PC-9 (cell line): ENCODE measurements around the gene HSFX4. TPM values are rescaled to one million over a fixed set of nuclear protein-coding genes. Genes with fewer than 3 reads are reported as not detected.
"Not testable (repeated sequence)": the region's sequence is repeated elsewhere in the genome, so short reads cannot be mapped to it uniquely, and the experiment has no call there.

Experiments used
- BruUV-seq: library from RNA; stranded (reverse); fragments of 400-500 nt; replicated peaks from 2 replicates; lab custom pipeline; 2021; lab: Mats Ljungman, UMichigan
- CTCF ChIA-PET: fragments of 300-600 bp; sonication (Branson Sonifier 250); formaldehyde crosslinking; loops from one replicate; lab custom pipeline; 2022; ENCODE audit warnings: antibody characterized with exemption; lab: Charles Lee
- POLR2A ChIA-PET: fragments of 300-600 bp; sonication (Branson Sonifier 250); formaldehyde crosslinking; loops from one replicate; lab custom pipeline; 2022; ENCODE audit warnings: antibody characterized with exemption; ENCODE audit not compliant: unreplicated experiment; lab: Charles Lee
- DNase-seq, 2 experiments: peaks; one replicate each; pipeline versions ENCODE4 v3.0.0 to v3.0.0-alpha.2; 2015 to 2022; ENCODE audit warnings: mixed read lengths in 1 of 2
- H2AFZ ChIP-seq: fragments of 200-600 bp; sonication (generic); 2 replicates; pipeline ENCODE4 v1.8.1; 2017; ENCODE audit warnings: antibody characterized with exemption
- H3F3A ChIP-seq: fragments of 200-600 bp; sonication (generic); 2 replicates; pipeline ENCODE4 v1.8.1; 2017; ENCODE audit warnings: antibody characterized with exemption, mild to moderate bottlenecking, low read depth; ENCODE audit not compliant: insufficient read depth
- H3K27ac ChIP-seq: fragments of 200-600 bp; sonication (generic); 2 replicates; pipeline ENCODE4 v1.6.1; 2016; ENCODE audit warnings: mixed run types
- H3K27me3 ChIP-seq: fragments of 200-600 bp; sonication (generic); 2 replicates; pipeline ENCODE4 v1.6.1; 2016; ENCODE audit warnings: low read depth, mixed run types; ENCODE audit not compliant: insufficient read depth
- H3K36me3 ChIP-seq: fragments of 200-600 bp; sonication (generic); 2 replicates; pipeline ENCODE4 v1.6.1; 2016; ENCODE audit warnings: low read depth, mixed run types
- H3K4me1 ChIP-seq: fragments of 200-600 bp; sonication (generic); replicated peaks from 2 replicates; pipeline ENCODE4 v1.6.1; 2016; ENCODE audit warnings: mixed run types; ENCODE audit not compliant: insufficient read depth
- H3K4me2 ChIP-seq: fragments of 200-600 bp; sonication (generic); 2 replicates; pipeline ENCODE4 v1.6.1; 2017; ENCODE audit warnings: mixed run types
- H3K4me3 ChIP-seq: fragments of 200-600 bp; sonication (generic); 2 replicates; pipeline ENCODE4 v1.6.1; 2016; ENCODE audit warnings: mixed run types
- H3K79me2 ChIP-seq: fragments of 200-600 bp; sonication (generic); 2 replicates; pipeline ENCODE4 v1.6.1; 2017; ENCODE audit warnings: low read depth, mixed run types
- H3K9me2 ChIP-seq: fragments of 200-600 bp; sonication (generic); 2 replicates; pipeline ENCODE4 v1.8.1; 2017; ENCODE audit warnings: mild to moderate bottlenecking; ENCODE audit not compliant: insufficient read depth
- H3K9me3 ChIP-seq: fragments of 200-600 bp; sonication (generic); 2 replicates; pipeline ENCODE4 v1.8.1; 2016; ENCODE audit warnings: low read depth; ENCODE audit not compliant: insufficient read depth
- H4K20me1 ChIP-seq: fragments of 200-600 bp; sonication (generic); 2 replicates; pipeline ENCODE4 v1.8.1; 2017; ENCODE audit not compliant: insufficient read depth
- CTCF ChIP-seq: fragments of 200-600 bp; sonication (generic); conservative IDR thresholded peaks from 2 replicates; pipeline ENCODE4 v1.6.1; 2017; ENCODE audit warnings: mixed run types, antibody characterized with exemption, mild to moderate bottlenecking, moderate library complexity
- EZH2 ChIP-seq: fragments of 200-600 bp; sonication (generic); IDR thresholded peaks from 2 replicates; pipeline ENCODE4 v1.8.0; 2017; ENCODE audit warnings: antibody characterized with exemption, low read depth
- intact Hi-C: fragments of 100-400 bp; cut with micrococcal nuclease; formaldehyde crosslinking; loops from one replicate; pipeline ENCODE4 v1.10.0; 2022; ENCODE audit not compliant: unreplicated experiment
- total RNA-seq: library from RNA; stranded (reverse); gene quantifications from 2 replicates; pipeline ENCODE4 v1.2.3, GENCODE V29; 2021

The HSFX4 gene
- total RNA-seq, 1 experiment from 2014 or later = not detected

DNA sequence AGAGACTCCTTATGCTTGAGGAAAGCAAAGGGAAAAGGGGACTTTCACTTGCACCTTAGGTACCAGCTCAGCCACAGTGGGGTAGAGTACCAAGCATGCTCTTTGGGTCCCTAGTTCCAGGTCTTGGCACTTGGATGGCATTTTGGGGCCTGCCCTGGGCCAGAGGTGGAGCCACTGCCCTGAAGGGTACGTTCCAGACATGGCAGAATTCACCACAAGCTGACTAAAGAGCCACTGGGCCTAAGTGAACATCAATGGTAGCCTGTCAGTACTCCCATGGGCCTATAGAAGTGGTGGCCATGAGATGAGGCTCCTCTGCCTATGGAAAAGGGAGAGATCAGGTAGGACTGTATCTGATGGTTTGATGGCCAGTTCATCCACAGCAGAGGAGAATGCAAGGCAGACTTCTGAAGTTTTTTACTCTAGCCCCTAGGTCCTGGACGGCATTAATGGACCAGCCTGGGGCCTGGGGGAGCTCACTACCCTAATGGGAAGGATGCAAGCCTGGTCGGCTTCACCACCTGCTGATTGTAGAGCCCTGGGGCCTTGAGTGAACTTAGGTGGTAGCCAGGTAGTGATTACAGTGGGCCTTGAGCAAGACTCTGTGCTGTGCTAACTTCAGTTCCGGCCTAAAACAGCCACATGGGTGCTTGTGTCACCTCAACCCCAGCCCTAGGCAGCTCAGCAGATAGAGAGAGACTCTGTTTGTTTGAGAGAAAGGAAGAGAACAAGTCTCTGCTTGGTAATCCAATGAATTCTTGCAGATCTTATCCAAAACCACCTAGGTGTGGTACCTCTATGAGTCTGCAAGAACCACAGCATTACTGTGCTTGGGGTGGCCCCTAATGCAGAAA, 19.8 kb upstream of the HSFX4 start:
- CTCF ChIA-PET = no interaction called here
- POLR2A ChIA-PET = no interaction called here
- BruUV-seq = no TSS peak
- Histone ChIP-seq H3K4me1 (no peaks in the 10 kb centered on the region), H3F3A (peaks cover 3% of the 10 kb centered on the region), H3K9me3 (no peaks in the 10 kb centered on the region), H3K27me3 (no peaks in the 10 kb centered on the region), H3K36me3 (no peaks in the 10 kb centered on the region), H3K79me2 (no peaks in the 10 kb centered on the region), H3K4me3 (no peak overlapping the region), H2AFZ (no peak overlapping the region; the same call in 1 of the 2 replicates), H3K9me2 (no peaks in the 10 kb centered on the region), H3K4me2 (no peak overlapping the region), H3K27ac (no peak overlapping the region), H4K20me1 (no peaks in the 10 kb centered on the region)
- DNase-seq = no peak
- TF ChIP-seq EZH2 (no peak), CTCF (no peak)
- intact Hi-C loops = no loop called here

DNA sequence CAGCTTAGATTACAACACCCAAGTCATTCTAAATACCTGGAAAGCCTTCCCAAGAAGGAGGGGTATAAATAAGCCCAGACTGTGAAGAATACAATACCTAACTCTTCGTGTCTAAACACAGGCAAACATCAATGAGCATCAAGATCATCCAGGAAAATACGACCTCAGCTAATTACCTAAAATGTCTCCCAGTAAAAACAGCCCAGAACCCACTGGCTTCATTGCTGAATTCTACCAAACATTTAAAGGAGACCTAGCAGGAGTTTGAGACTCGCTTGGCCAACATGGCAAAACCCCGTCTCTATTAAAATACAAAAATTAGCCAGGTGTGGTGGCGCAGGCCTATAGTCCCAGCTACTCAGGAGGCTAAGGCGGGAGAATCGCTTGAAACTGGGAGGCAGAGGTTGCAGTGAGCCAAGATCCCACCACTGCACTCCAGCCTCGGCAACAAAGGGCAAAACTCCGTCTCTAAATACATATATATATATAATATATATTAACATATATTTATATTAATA, 19.1 kb upstream of the HSFX4 start:
- no peak for DNase-seq
- no peak overlapping the region; the same call in 1 of the 2 replicates for H2AFZ ChIP-seq
- intact Hi-C loops = no loop called here
- TF ChIP-seq EZH2 = no peak
- no peak for TF ChIP-seq CTCF
- H3K4me1 ChIP-seq = no peaks in the 10 kb centered on the region
- H3K36me3 ChIP-seq = no peaks in the 10 kb centered on the region
- no peaks in the 10 kb centered on the region for H4K20me1 ChIP-seq
- CTCF ChIA-PET = no interaction called here
- no peaks in the 10 kb centered on the region for H3K79me2 ChIP-seq
- H3K4me3 ChIP-seq = no peak overlapping the region
- no peaks in the 10 kb centered on the region for H3K9me2 ChIP-seq
- no TSS peak for BruUV-seq
- POLR2A ChIA-PET = no interaction called here
- H3K9me3 ChIP-seq = no peaks in the 10 kb centered on the region
- H3K27me3 ChIP-seq = no peaks in the 10 kb centered on the region
- no peak overlapping the region for H3K27ac ChIP-seq
- no peak overlapping the region for H3K4me2 ChIP-seq
- peaks cover 3% of the 10 kb centered on the region for H3F3A ChIP-seq

DNA sequence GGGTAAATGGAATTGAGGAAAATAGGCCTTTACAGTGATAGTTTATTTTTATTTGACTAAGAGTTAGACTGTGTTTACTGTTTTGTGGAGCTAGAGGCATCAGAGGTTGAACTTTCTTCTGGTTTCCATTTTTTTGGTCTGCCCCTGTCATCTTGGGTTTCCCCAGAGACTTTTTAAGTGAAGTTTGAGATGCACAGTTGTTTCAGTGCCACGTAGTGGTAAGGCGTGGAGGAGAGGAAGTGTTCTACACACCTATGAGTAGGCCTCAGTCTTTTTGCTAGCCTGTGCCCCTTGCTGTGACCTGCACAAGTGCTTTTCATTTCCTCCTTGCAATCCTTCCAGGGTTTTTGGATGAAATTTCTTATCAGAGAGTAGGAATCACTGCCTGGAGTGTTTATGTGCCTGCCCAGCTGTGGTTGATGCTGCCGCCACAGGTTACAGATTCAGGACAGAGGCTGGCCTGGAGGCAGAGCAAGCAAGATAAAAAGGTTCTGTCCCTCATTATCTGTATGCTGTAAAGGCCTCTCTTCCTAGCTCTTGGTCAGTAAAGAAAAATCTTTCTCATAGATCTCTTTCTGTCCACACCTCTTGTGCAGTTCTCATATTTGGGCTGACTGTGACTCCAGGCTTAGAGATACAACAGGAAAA, 12.5 kb upstream of the HSFX4 start:
- TF ChIP-seq EZH2 (no peak), CTCF (no peak)
- H3K9me2 ChIP-seq = no peaks in the 10 kb centered on the region
- H3F3A ChIP-seq = no peaks in the 10 kb centered on the region; the same call in 1 of the 2 replicates
- no peak overlapping the region for H3K4me2 ChIP-seq
- intact Hi-C loops = no loop called here
- DNase-seq = no peak
- no peaks in the 10 kb centered on the region for H3K36me3 ChIP-seq
- H3K27ac ChIP-seq = no peak overlapping the region
- H3K4me1 ChIP-seq = no peaks in the 10 kb centered on the region
- BruUV-seq = no TSS peak
- ChIA-PET CTCF (no interaction called here), POLR2A (no interaction called here)
- H3K9me3 ChIP-seq = no peaks in the 10 kb centered on the region
- H4K20me1 ChIP-seq = no peaks in the 10 kb centered on the region
- no peak overlapping the region for H3K4me3 ChIP-seq
- no peaks in the 10 kb centered on the region for H3K27me3 ChIP-seq
- no peak overlapping the region for H2AFZ ChIP-seq
- H3K79me2 ChIP-seq = no peaks in the 10 kb centered on the region

GRCh38 chrX:149923836-149924235, 5.5 kb upstream of the HSFX4 start:
- DNase-seq = not testable (repeated sequence)

DNA sequence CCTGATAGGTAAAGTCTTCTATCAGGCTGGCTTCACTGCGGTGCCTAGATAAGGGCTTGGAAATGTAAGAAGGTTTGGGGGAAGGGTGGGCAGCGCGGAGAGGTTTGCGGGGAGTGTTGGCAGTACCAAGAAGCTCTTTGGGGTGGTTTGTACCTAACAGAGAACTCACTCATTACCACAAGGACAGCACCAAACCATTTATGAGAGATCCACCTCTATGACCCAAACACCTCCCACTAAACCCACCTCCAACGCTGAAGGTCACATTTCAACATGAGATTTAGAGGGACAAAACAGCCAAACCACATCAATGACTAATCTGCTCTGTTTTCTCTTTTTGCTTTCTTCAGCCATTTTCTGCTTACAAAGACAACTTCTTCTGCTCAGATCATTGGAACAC, 4.9 kb upstream of the HSFX4 start:
- DNase-seq, H3K4me3 ChIP-seq, H3F3A ChIP-seq, H3K4me1 ChIP-seq, H3K27ac ChIP-seq, H3K9me3 ChIP-seq, H3K9me2 ChIP-seq, H3K27me3 ChIP-seq, CTCF ChIA-PET, BruUV-seq, intact Hi-C loops, H2AFZ ChIP-seq, H3K4me2 ChIP-seq, H3K36me3 ChIP-seq, H3K79me2 ChIP-seq, POLR2A ChIA-PET, H4K20me1 ChIP-seq: not testable (repeated sequence)

More at GRCh38 chrX:149923836-149924235, 5.5 kb upstream of the HSFX4 start:
- H3F3A ChIP-seq, H3K27me3 ChIP-seq, H3K4me2 ChIP-seq, H3K9me3 ChIP-seq, H3K27ac ChIP-seq, POLR2A ChIA-PET, H3K4me3 ChIP-seq, H3K4me1 ChIP-seq, BruUV-seq, H3K79me2 ChIP-seq, H3K9me2 ChIP-seq, intact Hi-C loops, H2AFZ ChIP-seq, H3K36me3 ChIP-seq, H4K20me1 ChIP-seq, CTCF ChIA-PET: not testable (repeated sequence)
